DOHH2 (cell line): ENCODE data around the gene MIGA2.

Experiments
- H3F3A ChIP-seq: fragments of 200-600 bp; sonication (generic), shearing (Covaris generic); 2 replicates; pipeline ENCODE4 v1.6.0; 2016; ENCODE audit warnings: antibody characterized with exemption, mild to moderate bottlenecking; ENCODE audit not compliant: control insufficient read depth, insufficient read depth
- H3K27ac ChIP-seq: fragments of 200-600 bp; sonication (generic); 2 replicates; pipeline ENCODE4 v1.5.1; 2014; ENCODE audit warnings: low read depth, mild to moderate bottlenecking, low read length, moderate library complexity
- H3K27me3 ChIP-seq: fragments of 200-600 bp; sonication (generic); 2 replicates; pipeline ENCODE4 v1.6.1; 2014; ENCODE audit warnings: mild to moderate bottlenecking, low read length, mixed read lengths; ENCODE audit not compliant: control insufficient read depth
- H3K36me3 ChIP-seq: fragments of 200-600 bp; sonication (generic); 2 replicates; pipeline ENCODE4 v1.6.1; 2014; ENCODE audit warnings: mild to moderate bottlenecking, low read length, moderate library complexity, mixed read lengths; ENCODE audit not compliant: control insufficient read depth
- H3K4me1 ChIP-seq: fragments of 200-600 bp; sonication (generic); 2 replicates; pipeline ENCODE4 v1.6.1; 2014; ENCODE audit warnings: mild to moderate bottlenecking, low read length, mixed read lengths; ENCODE audit not compliant: control insufficient read depth
- H3K4me2 ChIP-seq: fragments of 200-600 bp; sonication (generic); 2 replicates; pipeline ENCODE4 v1.6.0; 2014; ENCODE audit warnings: mild to moderate bottlenecking, low read length, moderate library complexity
- H3K4me3 ChIP-seq: fragments of 200-600 bp; sonication (generic); 2 replicates; pipeline ENCODE4 v1.5.1; 2014; ENCODE audit warnings: mild to moderate bottlenecking, low read length, mixed read lengths
- H3K79me2 ChIP-seq: fragments of 200-600 bp; sonication (generic); 2 replicates; pipeline ENCODE4 v1.6.1; 2014; ENCODE audit warnings: mild to moderate bottlenecking, low read length, mixed read lengths; ENCODE audit not compliant: control insufficient read depth
- H3K9me2 ChIP-seq: fragments of 200-600 bp; sonication (generic); replicated peaks from 2 replicates; pipeline ENCODE4 v1.6.1; 2014; ENCODE audit warnings: mild to moderate bottlenecking, low read length, mixed read lengths; ENCODE audit not compliant: control insufficient read depth
- H3K9me3 ChIP-seq: fragments of 200-600 bp; sonication (generic); 2 replicates; pipeline ENCODE4 v1.6.1; 2014; ENCODE audit warnings: antibody characterized with exemption, low read length, mixed read lengths; ENCODE audit not compliant: control insufficient read depth, insufficient read depth
- H4K20me1 ChIP-seq: fragments of 200-600 bp; sonication (generic); 2 replicates; pipeline ENCODE4 v1.6.0; 2014; ENCODE audit warnings: low read depth, mild to moderate bottlenecking, antibody characterized with exemption, low read length, moderate library complexity; ENCODE audit not compliant: control insufficient read depth, insufficient read depth
- EZH2phosphoT487 ChIP-seq: fragments of 200-600 bp; sonication (generic); IDR thresholded peaks from 2 replicates; pipeline ENCODE4 v1.6.1; 2017; ENCODE audit warnings: borderline replicate concordance, mild to moderate bottlenecking, antibody characterized with exemption, low read length, moderate library complexity, mixed read lengths
- TF ChIP-seq, protein P1 (sequence below): fragments of 200-600 bp; sonication (generic); IDR thresholded peaks from one replicate; pipeline ENCODE4 v1.5.1; 2014; ENCODE audit warnings: antibody characterized with exemption, mild to moderate bottlenecking, low read depth, low read length; ENCODE audit not compliant: poor library complexity, severe bottlenecking

Gene MIGA2

DNA sequence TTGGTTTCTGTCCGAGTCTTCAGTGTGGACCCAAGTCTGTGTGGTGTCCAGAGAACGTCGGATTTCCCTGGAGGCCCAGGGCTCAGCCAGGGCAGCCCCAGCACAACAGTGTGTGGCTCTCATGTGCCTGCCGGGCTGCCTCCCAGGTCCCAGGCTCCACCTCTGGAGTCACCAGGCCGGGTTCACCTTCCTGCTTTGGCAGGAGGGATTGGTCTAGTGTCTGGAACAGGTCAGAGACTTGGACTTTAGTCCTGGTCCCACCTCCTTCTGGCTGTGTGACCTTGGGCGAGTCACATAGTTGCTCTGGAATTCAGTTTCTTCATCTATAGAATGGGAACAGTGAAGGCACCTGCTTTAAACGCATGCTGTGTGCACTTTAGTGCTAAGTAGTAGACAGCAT, 47.7 kb downstream of the MIGA2 start:
- H3K27me3 ChIP-seq = no peaks in the 10 kb centered on the region
- H3K4me3 ChIP-seq = no peak overlapping the region
- peaks cover 19% of the 10 kb centered on the region for H3K4me1 ChIP-seq
- TF ChIP-seq EZH2phosphoT487 = no peak
- TF ChIP-seq, protein P1, sequence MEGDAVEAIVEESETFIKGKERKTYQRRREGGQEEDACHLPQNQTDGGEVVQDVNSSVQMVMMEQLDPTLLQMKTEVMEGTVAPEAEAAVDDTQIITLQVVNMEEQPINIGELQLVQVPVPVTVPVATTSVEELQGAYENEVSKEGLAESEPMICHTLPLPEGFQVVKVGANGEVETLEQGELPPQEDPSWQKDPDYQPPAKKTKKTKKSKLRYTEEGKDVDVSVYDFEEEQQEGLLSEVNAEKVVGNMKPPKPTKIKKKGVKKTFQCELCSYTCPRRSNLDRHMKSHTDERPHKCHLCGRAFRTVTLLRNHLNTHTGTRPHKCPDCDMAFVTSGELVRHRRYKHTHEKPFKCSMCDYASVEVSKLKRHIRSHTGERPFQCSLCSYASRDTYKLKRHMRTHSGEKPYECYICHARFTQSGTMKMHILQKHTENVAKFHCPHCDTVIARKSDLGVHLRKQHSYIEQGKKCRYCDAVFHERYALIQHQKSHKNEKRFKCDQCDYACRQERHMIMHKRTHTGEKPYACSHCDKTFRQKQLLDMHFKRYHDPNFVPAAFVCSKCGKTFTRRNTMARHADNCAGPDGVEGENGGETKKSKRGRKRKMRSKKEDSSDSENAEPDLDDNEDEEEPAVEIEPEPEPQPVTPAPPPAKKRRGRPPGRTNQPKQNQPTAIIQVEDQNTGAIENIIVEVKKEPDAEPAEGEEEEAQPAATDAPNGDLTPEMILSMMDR = no peak
- H3K79me2 ChIP-seq = peaks cover 33% of the 10 kb centered on the region
- peaks cover 8% of the 10 kb centered on the region; the same call in 1 of the 2 replicates for H4K20me1 ChIP-seq
- peaks cover 26% of the 10 kb centered on the region for H3K36me3 ChIP-seq
- no peak overlapping the region for H3K4me2 ChIP-seq
- no peaks in the 10 kb centered on the region for H3K9me3 ChIP-seq
- no peaks in the 10 kb centered on the region for H3K9me2 ChIP-seq
- H3K27ac ChIP-seq = no peak overlapping the region
- no peaks in the 10 kb centered on the region for H3F3A ChIP-seq

- Histone ChIP-seq H3K4me1 (no peaks in the 10 kb centered on the region), H3K27ac (no peak overlapping the region), H3F3A (no peaks in the 10 kb centered on the region), H3K9me2 (no peaks in the 10 kb centered on the region), H3K79me2 (peaks cover 1% of the 10 kb centered on the region), H3K36me3 (peaks cover 39% of the 10 kb centered on the region), H3K27me3 (no peaks in the 10 kb centered on the region), H3K4me2 (no peak overlapping the region), H3K9me3 (no peaks in the 10 kb centered on the region), H3K4me3 (no peak overlapping the region), H4K20me1 (no peaks in the 10 kb centered on the region)
- TF ChIP-seq EZH2phosphoT487 = no peak
- TF ChIP-seq, protein P1 = no peak
Observed at GRCh38 chr9:129089246-129089645, 52.8 kb downstream of the MIGA2 start.

GRCh38 chr9:129093602-129094386, 57.4 kb downstream of the MIGA2 start:
- TF ChIP-seq EZH2phosphoT487 = no peak
- TF ChIP-seq, protein P1 = no peak
- H3K4me1 ChIP-seq = no peaks in the 10 kb centered on the region
- no peak overlapping the region for H3K27ac ChIP-seq
- no peaks in the 10 kb centered on the region for H3K9me2 ChIP-seq
- H3K79me2 ChIP-seq = no peaks in the 10 kb centered on the region
- H3K4me3 ChIP-seq = no peak overlapping the region
- no peak overlapping the region for H3K4me2 ChIP-seq
- H3K27me3 ChIP-seq = no peaks in the 10 kb centered on the region
- H3K36me3 ChIP-seq = peaks cover 15% of the 10 kb centered on the region
- no peaks in the 10 kb centered on the region for H4K20me1 ChIP-seq
- no peaks in the 10 kb centered on the region for H3K9me3 ChIP-seq
- no peaks in the 10 kb centered on the region for H3F3A ChIP-seq
